Pancreas (tissue), 10 donors: ENCODE data around the gene RIPOR2. TPM values are rescaled to one million over a fixed set of nuclear protein-coding genes. Genes with fewer than 3 reads are reported as not detected.
A peak's percentile ranks its signal among the peaks of the same experiment; 100 is the strongest.

ENCODE experiments used
- ATAC-seq, 4 donors: fragments of 200-7000 bp; cut with Tn5 transposase; one replicate each; pipeline versions ENCODE4 v1.8.0 to v1.9.1; 2020; ENCODE audit warnings: mild to moderate bottlenecking in 4 of 4, moderate library complexity in 4 of 4
- DNase-seq, 6 donors: peaks; one replicate each; pipeline ENCODE4 v3.0.0-alpha.2; 2020
- FAIRE-seq: peaks from 2 replicates; lab custom pipeline; 2012; peaks lifted over from hg19 to GRCh38; lab: Jason Lieb, UNC
- H3K27ac ChIP-seq, 4 donors: fragments of 200-600 bp; sonication (generic); 1 replicate in 3 of 4; 2 replicates in 1 of 4; pipeline versions ENCODE4 v1.5.0 to v1.8.0; 2020
- H3K27me3 ChIP-seq, 4 donors: fragments of 200-600 bp; one replicate each; pipeline ENCODE4 v1.8.0; 2021
- H3K36me3 ChIP-seq, 3 donors: fragments of 200-600 bp; sonication (generic) in 1 of 3; one replicate each; pipeline versions ENCODE4 v1.5.0 to v1.8.0; 2020 to 2021
- H3K4me1 ChIP-seq, 3 donors: fragments of 200-600 bp; one replicate each; pipeline ENCODE4 v1.8.0; 2021
- H3K4me3 ChIP-seq, 4 donors: fragments of 200-600 bp; sonication (generic) in 2 of 4; one replicate each; pipeline versions ENCODE4 v1.5.0 to v1.8.0; 2020 to 2021
- H3K9me3 ChIP-seq, 4 donors: fragments of 200-600 bp; one replicate each; pipeline ENCODE4 v1.8.0; 2021
- WGBS, 2 donors: extraction: QIAGEN DNeasy Blood & Tissue Kit; methylation state at CpG; one replicate each; pipeline ENCODE4 v1.1.7; 2013; 5-methylcytosine and 5-hydroxymethylcytosine counted together
- intact Hi-C, 3 donors: fragments of 100-400 bp; cut with DNase I; formaldehyde crosslinking; loops; one replicate each; pipeline versions ENCODE4 v1.11.1 to v1.14.2; 2022
- polyA plus RNA-seq, 2 donors: library from polyadenylated mRNA; stranded (reverse); fragments of 200-250 nt; gene quantifications; one replicate each; pipeline ENCODE4 v1.2.3, GENCODE V29; 2013
- total RNA-seq, 6 donors: library from RNA; stranded (reverse); fragmentation: NEBNext Ultra II Directional in 4 of 6; extraction: Animal tissue kit (Norgen Biotek cat#: 25700) in 4 of 6; gene quantifications; one replicate each; pipeline versions ENCODE4 v1.2.1 to v1.2.4, GENCODE V29; 2021 to 2023
- TF ChIP-seq, protein P1 (sequence below), 4 donors: fragments of 200-600 bp; sonication (generic) in 3 of 4; IDR thresholded peaks; one replicate each; pipeline versions ENCODE4 v1.5.0 to v1.8.0; 2021; ENCODE audit warnings: antibody characterized with exemption in 4 of 4
- donor health status: healthy with polysubstance abuse.
- donor health status: DM: no; HTN: no; CAD: no; lungs with moderate emphysema.
- donor health status: DM: no; HTN: no; CAD: no.
- donor health status: control.
- donor health status: control.
- donor health status: Bipolar disorder and iron deficiency.
- donor health status: DM: yes; HTN: yes; CAD: no.
- donor health status: DM: no; HTN: no; CAD: no.
- donor health status: DM: no; HTN: no; CAD: no.
- donor health status: DM: yes; HTN: yes; CAD: no.

Gene RIPOR2
- total and polyA plus RNA-seq, 8 donors, result 0.28 to 3.7 (median 1.00) TPM

- ATAC-seq (peak in 2 of 4 donors; percentile 27 to 48), FAIRE-seq (no peak), DNase-seq (no peak)
- Histone ChIP-seq H3K36me3 (no peaks in the 10 kb centered on the region), H3K4me3 (no peak overlapping the region), H3K27me3 (no peaks in the 10 kb centered on the region), H3K9me3 (no peaks in the 10 kb centered on the region), H3K27ac (no peak overlapping the region), H3K4me1 (peaks cover 0 to 6% (median 5%) of the 10 kb centered on the region in 3 donors)
- WGBS, 2 donors, result 38 to 39% methylated on average over 2 of the region's 2 CpGs
- intact Hi-C loops, result no loop called here
- TF ChIP-seq, protein P1, sequence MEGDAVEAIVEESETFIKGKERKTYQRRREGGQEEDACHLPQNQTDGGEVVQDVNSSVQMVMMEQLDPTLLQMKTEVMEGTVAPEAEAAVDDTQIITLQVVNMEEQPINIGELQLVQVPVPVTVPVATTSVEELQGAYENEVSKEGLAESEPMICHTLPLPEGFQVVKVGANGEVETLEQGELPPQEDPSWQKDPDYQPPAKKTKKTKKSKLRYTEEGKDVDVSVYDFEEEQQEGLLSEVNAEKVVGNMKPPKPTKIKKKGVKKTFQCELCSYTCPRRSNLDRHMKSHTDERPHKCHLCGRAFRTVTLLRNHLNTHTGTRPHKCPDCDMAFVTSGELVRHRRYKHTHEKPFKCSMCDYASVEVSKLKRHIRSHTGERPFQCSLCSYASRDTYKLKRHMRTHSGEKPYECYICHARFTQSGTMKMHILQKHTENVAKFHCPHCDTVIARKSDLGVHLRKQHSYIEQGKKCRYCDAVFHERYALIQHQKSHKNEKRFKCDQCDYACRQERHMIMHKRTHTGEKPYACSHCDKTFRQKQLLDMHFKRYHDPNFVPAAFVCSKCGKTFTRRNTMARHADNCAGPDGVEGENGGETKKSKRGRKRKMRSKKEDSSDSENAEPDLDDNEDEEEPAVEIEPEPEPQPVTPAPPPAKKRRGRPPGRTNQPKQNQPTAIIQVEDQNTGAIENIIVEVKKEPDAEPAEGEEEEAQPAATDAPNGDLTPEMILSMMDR (IDR thresholded peaks at IDR 0.05), result no peak
Measured at GRCh38 chr6:24836109-24836508, 99.7 kb downstream of the RIPOR2 start.

DNA sequence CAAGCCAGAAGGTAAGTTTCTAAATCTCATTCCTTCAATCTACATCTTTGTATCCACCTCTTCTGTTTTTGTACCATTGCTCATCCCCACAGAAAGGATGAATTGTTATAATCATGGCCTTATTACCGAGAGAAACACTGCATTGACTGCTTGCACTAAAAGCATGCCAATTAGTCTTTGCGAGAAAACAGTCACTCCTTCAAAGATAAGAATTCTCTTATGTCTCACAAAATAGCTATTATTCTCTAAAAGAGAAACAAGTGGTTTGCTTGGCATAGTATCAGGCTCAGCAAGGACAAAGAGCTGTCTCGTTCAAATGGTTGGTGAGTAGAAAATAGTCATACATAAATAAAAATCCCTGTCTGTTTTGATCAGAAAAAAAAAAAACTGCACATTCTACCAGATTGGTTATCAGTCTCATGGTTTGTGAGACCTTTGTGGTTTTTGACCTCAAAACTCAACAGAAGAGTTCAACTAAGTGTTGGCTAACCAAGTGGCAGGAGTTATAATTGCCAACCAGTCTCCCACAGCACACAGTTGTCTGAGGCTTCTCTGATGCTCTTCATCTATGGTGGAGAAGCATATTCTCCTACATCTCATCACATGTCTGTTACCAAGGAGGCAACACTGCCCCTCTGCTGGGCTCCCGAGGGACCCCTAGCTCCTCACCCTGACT, 101.9 kb downstream of the RIPOR2 start:
- FAIRE-seq (no peak), ATAC-seq (no peak), DNase-seq (no peak)
- H3K4me3 ChIP-seq, result no peak overlapping the region
- intact Hi-C loops, result no loop called here
- H3K4me1 ChIP-seq, result peaks cover 0 to 8% (median 6%) of the 10 kb centered on the region in 3 donors
- no peaks in the 10 kb centered on the region for H3K36me3 ChIP-seq
- TF ChIP-seq, protein P1 (IDR thresholded peaks at IDR 0.05), result no peak
- 83 to 88% methylated on average over 4 of the region's 4 CpGs for WGBS, 2 donors
- H3K27ac ChIP-seq, result no peak overlapping the region
- no peaks in the 10 kb centered on the region for H3K27me3 ChIP-seq
- no peaks in the 10 kb centered on the region for H3K9me3 ChIP-seq

GRCh38 chr6:24832794-24833193, 103.0 kb downstream of the RIPOR2 start:
- H3K9me3 ChIP-seq, result no peaks in the 10 kb centered on the region
- DNase-seq, result no peak
- intact Hi-C loops, result no loop called here
- H3K4me3 ChIP-seq, result no peak overlapping the region
- H3K27me3 ChIP-seq, result no peaks in the 10 kb centered on the region
- no peak for ATAC-seq
- H3K4me1 ChIP-seq, result peaks cover 0 to 8% (median 6%) of the 10 kb centered on the region in 3 donors
- 81 to 82% methylated on average over 1 of the region's 1 CpG for WGBS, 2 donors
- no peak for FAIRE-seq
- H3K27ac ChIP-seq, result no peak overlapping the region
- TF ChIP-seq, protein P1 (IDR thresholded peaks at IDR 0.05), result no peak
- no peaks in the 10 kb centered on the region for H3K36me3 ChIP-seq

DNA sequence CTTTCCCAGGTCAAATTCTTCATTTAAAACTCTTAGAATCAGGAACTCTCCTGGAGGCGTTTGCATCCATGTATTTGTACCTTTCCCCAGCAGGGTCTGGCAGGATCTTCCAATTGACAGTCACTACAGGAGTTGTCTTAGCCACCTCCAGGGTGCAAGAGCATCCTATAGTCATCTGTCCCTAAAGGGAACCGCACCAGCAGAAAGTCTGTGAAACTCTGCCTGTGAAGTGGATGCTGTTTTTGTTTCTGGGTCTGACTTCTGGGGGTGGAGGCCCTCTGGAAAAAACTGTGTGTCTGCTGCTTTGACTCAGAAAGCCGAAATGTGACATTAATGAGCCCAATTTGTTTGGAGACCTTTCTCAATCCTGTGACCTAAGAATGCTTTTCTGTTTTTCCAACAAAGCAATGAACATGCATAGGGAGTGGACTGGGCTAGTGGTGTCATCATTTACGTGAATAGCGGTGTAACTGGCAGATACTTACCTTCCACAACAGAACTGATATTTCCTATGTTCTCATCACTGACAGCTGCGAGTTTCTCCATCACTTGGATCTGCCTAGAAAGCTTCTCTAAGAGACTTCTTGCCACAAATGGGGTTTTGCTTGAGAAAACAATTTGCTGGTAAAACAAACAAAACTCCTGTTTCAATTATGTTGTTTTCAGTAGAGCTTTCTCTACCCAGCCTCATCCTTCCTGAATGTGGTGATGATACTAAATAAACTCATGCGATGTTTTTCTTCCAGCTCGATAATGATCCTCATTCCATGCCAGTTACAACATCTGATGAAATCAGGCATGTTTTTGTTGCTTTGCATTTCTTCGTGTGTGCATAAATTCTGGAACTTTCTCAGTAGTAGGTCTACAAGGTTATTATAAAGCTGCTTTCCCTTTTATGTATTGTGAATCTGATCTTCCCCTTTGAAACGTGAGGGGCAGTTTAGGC, 103.7 kb downstream of the RIPOR2 start:
- Histone ChIP-seq H3K27me3 (no peaks in the 10 kb centered on the region), H3K27ac (no peak overlapping the region), H3K9me3 (no peaks in the 10 kb centered on the region), H3K4me3 (no peak overlapping the region), H3K36me3 (no peaks in the 10 kb centered on the region), H3K4me1 (peaks cover 0 to 8% (median 6%) of the 10 kb centered on the region in 3 donors)
- FAIRE-seq (no peak), ATAC-seq (no peak), DNase-seq (no peak)
- TF ChIP-seq, protein P1 (IDR thresholded peaks at IDR 0.05), result no peak
- WGBS, 2 donors, result 80 to 81% methylated on average over 10 of the region's 10 CpGs
- intact Hi-C loops, result no loop called here
